SU-DHL-6 (cell line): Measurements from ENCODE around the gene KRT73.

ENCODE experiments used
- EZH2phosphoT487 ChIP-seq: fragments of 200-600 bp; sonication (generic), shearing (Covaris generic); conservative IDR thresholded peaks from 2 replicates; pipeline ENCODE4 v1.6.1; 2018; ENCODE audit warnings: mild to moderate bottlenecking, antibody characterized with exemption, low read length, moderate library complexity, mixed read lengths
- TF ChIP-seq, protein P1 (sequence below): fragments of 200-600 bp; sonication (generic); IDR thresholded peaks from one replicate; pipeline ENCODE4 v1.5.1; 2017; ENCODE audit warnings: antibody characterized with exemption, mild to moderate bottlenecking, low read length, moderate library complexity; ENCODE audit not compliant: insufficient read depth, poor library complexity, severe bottlenecking

DNA sequence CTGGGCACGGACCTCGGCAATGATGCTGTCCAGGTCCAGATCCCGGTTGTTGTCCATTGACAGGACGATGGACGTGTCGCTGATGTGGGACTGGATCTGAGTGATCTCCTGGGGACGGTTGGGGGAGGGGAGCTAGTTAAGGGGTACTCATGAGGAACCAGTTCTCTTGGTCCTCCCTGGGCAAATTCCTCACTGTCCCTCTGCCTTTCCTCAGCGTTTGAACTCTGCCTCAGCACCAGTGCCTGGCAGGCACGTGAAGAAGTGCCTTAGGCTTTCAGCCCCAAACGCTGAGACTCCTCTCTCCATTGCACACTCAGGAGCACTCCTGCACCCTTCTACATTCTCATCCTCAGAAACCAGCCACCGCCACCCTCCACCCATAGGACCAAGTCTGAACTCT lies 26.8 kb downstream of the KRT73 start:
- TF ChIP-seq, protein P1, sequence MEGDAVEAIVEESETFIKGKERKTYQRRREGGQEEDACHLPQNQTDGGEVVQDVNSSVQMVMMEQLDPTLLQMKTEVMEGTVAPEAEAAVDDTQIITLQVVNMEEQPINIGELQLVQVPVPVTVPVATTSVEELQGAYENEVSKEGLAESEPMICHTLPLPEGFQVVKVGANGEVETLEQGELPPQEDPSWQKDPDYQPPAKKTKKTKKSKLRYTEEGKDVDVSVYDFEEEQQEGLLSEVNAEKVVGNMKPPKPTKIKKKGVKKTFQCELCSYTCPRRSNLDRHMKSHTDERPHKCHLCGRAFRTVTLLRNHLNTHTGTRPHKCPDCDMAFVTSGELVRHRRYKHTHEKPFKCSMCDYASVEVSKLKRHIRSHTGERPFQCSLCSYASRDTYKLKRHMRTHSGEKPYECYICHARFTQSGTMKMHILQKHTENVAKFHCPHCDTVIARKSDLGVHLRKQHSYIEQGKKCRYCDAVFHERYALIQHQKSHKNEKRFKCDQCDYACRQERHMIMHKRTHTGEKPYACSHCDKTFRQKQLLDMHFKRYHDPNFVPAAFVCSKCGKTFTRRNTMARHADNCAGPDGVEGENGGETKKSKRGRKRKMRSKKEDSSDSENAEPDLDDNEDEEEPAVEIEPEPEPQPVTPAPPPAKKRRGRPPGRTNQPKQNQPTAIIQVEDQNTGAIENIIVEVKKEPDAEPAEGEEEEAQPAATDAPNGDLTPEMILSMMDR, result no peak
- no peak for TF ChIP-seq EZH2phosphoT487
